Cardiac septum (tissue), 1 donor: ENCODE results near the gene ISYNA1. TPM values are rescaled to one million over a fixed set of nuclear protein-coding genes. Genes with fewer than 3 reads are reported as not detected.
A peak's percentile ranks its signal among the peaks of the same experiment; 100 is the strongest.

Source experiments
- DNase-seq: peaks from one replicate; pipeline ENCODE4 v3.0.0-alpha.2; 2020; ENCODE audit warnings: low spot score
- intact Hi-C: fragments of 100-400 bp; cut with DNase I; formaldehyde crosslinking; loops from one replicate; pipeline ENCODE4 v1.14.0; 2022
- total RNA-seq: library from RNA; stranded (reverse); fragmentation: NEBNext Ultra II Directional; extraction: Animal tissue kit (Norgen Biotek cat#: 25700); gene quantifications from one replicate; pipeline ENCODE4 v1.2.1, GENCODE V29; 2021
- donor health status: DM: no; HTN: no; CAD: no.

Gene ISYNA1
- total RNA-seq, 1 donor from 2014 or later, result 32.9 TPM

- intact Hi-C loops, result loop anchor here (5.0 to 10.0 kb wide), 5 partner anchors 38 to 378 kb away; partner anchors contain the start of genes REX1BD and UBA52
These were observed 31.3 kb upstream of the ISYNA1 start for GRCh38 chr19:18469069-18469846.

GRCh38 chr19:18468517-18468916, 30.6 kb upstream of the ISYNA1 start:
- DNase-seq, result no peak
- intact Hi-C loops, result loop anchor here (5.0 to 10.0 kb wide), 5 partner anchors 39 to 379 kb away; partner anchors contain the start of genes REX1BD and UBA52

More at GRCh38 chr19:18469069-18469846, 31.3 kb upstream of the ISYNA1 start:
- peak; percentile 85 for DNase-seq

DNA sequence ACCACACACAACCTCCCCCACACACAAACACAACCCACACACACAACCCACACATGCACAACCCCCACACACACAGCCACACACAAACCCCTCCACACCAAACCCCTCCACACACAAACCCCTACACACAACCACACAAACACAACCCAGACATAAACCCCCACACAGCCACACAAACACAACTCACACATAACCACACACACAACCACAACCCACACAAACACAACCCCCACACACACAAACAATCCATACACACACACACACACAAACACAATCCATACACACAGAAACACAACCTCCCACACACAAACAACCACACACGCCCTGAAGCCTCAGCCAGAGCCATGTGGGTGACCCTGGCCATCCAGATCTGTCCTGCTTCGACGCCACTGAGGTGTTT, 30.0 kb upstream of the ISYNA1 start:
- intact Hi-C loops, result loop anchor here (5.0 to 10.0 kb wide), 5 partner anchors 39 to 379 kb away; partner anchors contain the start of genes REX1BD and UBA52

GRCh38 chr19:18466354-18466753, 28.4 kb upstream of the ISYNA1 start:
- intact Hi-C loops, result loop anchor here (5.0 to 10.0 kb wide), 5 partner anchors 41 to 381 kb away; partner anchors contain the start of genes REX1BD and UBA52
- no peak for DNase-seq

More for the DNA sequence above, 30.0 kb upstream of the ISYNA1 start:
- DNase-seq, result no peak

GRCh38 chr19:18465964-18466339, 28.0 kb upstream of the ISYNA1 start:
- DNase-seq, result no peak
- intact Hi-C loops, result loop anchor here (5.0 to 10.0 kb wide), 5 partner anchors 41 to 381 kb away; partner anchors contain the start of genes REX1BD and UBA52

DNA sequence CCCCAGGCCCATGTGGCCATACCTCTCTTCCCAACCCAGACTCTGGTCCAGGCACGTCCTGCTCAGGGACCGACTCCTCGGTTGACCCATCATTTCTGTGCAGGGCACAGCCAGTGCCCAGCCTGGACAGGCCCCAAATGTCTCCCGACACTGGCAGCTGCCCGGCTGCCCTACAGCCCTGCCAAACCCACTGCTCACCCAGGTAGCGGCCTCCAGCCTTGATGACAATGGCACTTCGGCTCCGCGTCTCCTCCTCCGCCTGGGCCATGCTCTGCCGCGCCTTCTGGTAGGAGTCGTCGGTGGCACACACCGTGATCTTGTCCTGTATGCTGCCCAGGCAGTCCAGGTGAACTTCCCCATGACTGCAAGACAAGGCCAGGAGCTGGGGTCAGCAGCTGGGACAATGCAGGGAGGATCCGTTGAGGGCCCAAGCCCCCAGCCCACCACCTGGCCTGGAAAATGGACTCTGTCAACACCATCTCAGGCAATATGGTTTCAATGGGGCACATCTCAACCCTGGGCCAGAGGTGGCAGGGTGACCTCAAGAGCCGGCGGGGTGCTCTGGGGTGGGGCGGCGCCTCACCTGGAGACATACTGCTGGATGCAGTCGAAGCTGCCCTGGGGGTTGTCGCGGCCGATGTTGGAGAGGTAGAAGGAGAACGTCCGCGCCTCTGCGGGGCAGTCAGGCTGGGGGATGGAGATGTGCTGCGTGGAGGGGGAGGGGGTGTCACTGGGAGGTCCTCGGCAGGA, 27.5 kb upstream of the ISYNA1 start:
- DNase-seq, result no peak
- intact Hi-C loops, result loop anchor here (5.0 to 10.0 kb wide), 5 partner anchors 42 to 382 kb away; partner anchors contain the start of genes REX1BD and UBA52

- intact Hi-C loops, result loop anchor here (5.0 to 10.0 kb wide), 5 partner anchors 43 to 383 kb away; partner anchors contain the start of genes REX1BD and UBA52
- peak; percentile 84 for DNase-seq
These were observed 26.7 kb upstream of the ISYNA1 start for GRCh38 chr19:18464646-18465045.

DNA sequence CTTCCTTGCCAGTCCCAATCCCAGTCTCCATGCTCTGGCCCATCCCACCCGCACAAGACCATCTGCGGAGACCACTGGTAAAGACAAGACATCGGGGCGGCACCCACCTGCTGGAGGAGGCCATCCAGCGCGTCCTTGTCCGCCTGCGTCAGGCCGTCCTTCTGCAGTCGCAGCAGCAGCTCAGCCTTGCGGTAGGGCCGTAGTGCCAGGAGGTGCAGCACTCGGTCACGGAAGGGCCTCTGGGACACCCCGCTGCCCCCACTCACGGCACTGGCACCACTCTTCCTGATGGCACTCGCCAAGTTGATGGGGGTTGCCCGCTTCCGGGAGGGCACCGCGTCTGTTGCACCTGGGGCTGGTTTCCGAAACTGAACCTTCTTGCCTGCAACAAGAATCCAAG, 23.5 kb upstream of the ISYNA1 start:
- intact Hi-C loops, result loop anchor here (10.0 kb wide), 1 partner anchor 193 kb away; no protein-coding TSS in a partner anchor
- no peak for DNase-seq

GRCh38 chr19:18460900-18461299, 23.0 kb upstream of the ISYNA1 start:
- no peak for DNase-seq
- intact Hi-C loops, result loop anchor here (10.0 kb wide), 1 partner anchor 194 kb away; no protein-coding TSS in a partner anchor

GRCh38 chr19:18457483-18458331, 19.8 kb upstream of the ISYNA1 start:
- DNase-seq, result no peak
- intact Hi-C loops, result no loop called here

GRCh38 chr19:18456974-18457373, 19.0 kb upstream of the ISYNA1 start:
- intact Hi-C loops, result no loop called here
- no peak for DNase-seq

GRCh38 chr19:18456279-18456678, 18.3 kb upstream of the ISYNA1 start:
- intact Hi-C loops, result no loop called here
- DNase-seq, result no peak

DNA sequence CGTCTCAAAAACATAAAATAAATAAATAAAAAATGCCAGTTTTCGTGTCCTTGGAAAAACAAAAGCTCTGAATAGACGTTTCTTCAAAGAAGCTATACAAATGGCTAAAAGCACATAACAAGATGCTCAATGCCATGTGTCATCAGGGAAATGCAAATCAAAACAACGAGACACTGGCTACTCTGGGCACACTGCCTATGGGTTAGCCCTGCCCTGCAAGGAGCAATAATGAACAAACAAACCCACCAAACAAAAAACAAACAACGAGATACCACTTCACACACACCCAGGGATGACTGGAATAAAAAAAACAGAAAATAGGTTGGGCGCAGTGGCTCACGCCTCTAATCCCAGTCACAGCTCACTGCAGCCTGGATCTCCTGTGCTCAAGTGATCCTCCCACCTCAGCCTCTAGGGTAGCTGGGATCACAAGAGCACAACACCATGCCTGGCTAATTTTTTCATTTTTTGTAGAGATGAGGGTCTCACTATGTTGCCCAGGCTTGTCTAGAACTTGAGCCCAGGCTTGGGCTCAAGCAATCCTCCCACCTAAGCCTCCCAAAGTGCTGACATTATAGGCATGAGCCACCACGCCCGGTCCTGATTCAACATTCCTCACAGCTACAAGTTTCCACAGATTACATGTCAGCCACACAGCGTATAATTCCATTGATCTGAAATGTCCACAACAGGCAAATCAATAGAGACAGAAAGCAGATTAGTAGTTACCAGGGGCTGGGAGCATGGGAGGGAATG, 15.5 kb upstream of the ISYNA1 start:
- intact Hi-C loops, result loop anchor here (5.0 kb wide), 1 partner anchor 224 kb away; no protein-coding TSS in a partner anchor

DNA sequence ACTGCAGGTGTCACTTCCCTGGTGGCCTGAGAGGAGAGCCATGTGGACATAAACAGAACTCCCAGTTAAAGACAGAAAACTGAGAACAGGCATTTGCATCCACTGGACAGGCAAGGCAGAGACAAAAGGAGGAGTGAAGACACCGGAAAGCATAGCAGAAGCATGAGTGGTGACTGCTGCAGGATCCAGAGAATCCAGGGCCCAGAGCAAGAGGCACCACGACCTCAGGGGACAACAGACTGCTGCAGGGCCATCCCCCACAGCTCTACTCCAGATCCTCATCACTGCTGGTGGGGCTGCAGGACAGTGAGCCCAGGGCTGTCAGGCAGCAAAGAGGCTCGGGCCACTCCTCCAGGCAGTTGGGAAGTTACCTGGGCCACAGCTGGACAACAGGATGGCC, 14.5 kb upstream of the ISYNA1 start:
- no peak for DNase-seq
- intact Hi-C loops, result loop anchor here (5.0 kb wide), 1 partner anchor 225 kb away; no protein-coding TSS in a partner anchor

More for the DNA sequence above, 15.5 kb upstream of the ISYNA1 start:
- DNase-seq, result no peak

DNA sequence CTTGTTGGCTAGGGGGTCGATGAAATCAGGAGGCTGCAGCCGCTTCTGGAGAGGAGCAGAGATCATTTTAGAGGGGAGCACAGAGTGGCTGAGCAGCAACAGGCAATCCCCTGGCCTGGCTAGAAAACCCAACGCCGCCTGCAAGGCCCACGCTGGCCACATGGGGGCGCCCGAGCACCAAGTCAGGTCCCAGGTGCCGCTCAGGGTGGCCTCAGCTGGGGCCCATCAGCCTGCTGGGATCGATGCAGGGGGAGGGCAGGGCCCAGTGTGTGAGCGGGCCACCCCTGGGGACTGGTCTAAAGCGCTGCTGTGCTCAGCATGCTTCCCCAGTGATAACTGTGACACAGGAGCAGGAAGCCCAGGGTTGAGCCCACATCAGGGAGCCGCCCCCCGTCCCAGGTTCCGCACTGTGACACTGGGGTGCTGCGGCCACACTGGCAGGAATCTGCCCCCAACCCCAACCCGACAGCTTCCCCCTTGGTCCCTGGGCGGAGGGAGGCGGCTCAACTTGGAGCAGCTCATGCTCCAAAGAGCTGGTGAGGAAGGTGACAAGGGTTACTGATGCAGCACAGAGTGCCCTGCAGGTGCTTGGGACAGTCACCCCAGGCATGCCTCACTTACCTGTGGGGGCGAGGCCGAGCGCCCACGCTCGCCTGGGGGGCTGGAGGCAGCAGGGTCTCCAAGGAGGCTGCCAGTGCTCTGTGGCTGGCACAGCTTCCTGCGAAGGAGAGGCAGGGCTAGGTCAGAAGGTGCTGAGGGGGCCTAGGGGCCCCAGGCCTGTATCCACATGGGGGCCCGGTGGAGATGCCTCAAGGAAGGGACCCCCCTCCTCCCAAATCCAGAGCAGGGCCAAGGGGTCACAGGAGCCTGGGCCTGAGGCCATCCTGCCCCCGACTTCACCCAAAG, 13.3 kb upstream of the ISYNA1 start:
- intact Hi-C loops, result loop anchor here (5.0 kb wide), 1 partner anchor 226 kb away; no protein-coding TSS in a partner anchor
- DNase-seq, result peak; percentile 93

DNA sequence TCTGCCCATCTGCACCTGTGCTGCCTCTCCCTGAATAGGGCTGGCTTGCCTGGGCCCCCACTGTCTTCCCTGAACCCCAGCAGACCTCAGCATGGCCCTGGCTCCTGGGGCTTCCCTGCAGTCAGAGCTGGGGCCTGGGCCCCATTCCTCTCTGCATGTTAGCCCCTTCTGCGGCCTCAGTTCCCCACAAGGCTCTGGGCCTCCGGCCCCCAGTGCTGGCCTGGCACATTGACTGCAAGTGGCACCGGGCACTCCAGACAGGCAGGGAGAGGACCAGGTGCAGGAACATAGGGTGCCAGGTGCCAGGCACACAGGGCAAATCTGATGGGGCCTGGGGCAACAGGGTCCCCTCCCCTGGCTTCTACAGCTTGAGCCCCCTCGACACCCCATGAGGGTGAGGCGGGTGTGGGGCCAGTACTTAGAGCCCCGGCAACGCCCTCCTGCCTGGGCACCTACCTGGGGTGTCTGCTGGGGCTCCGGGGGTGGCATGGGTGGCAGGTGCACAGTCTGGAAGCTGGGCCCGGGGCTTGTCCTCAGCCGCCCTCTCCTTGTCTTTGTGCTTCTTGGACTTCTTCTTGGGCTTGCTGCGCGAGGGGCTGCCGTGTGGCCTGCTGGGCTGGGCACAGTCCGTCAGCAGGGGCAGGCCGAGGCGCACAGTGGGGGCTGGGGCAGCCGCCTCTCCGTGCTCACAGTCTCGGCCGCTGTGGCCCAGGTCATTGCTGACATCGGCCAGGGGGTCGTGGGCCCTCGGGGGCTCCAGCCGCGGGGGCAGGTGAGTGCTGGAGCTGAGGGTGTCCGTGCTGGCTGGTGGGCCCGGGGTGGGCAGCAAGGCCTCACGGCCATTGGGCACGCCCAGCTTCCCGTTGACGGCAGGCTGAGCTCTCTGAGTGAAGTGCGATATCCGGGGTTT, 12.3 kb upstream of the ISYNA1 start:
- DNase-seq, result no peak
- intact Hi-C loops, result loop anchor here (5.0 kb wide), 1 partner anchor 227 kb away; no protein-coding TSS in a partner anchor
